HG03108 (cell line): ENCODE results near the gene TPD52L2.
"Not testable (repeated sequence)": the region's sequence is repeated elsewhere in the genome, so short reads cannot be mapped to it uniquely, and the experiment has no call there.

Source experiments
- ATAC-seq: cut with Tn5 transposase; IDR thresholded peaks from one replicate; pipeline ENCODE4 v1.9.1; 2021; ENCODE audit warnings: moderate library complexity; ENCODE audit not compliant: unreplicated experiment

The TPD52L2 gene

GRCh38 chr20:63895202-63895951, 30.3 kb downstream of the TPD52L2 start:
- no peak for ATAC-seq

GRCh38 chr20:63895952-63896263, 30.8 kb downstream of the TPD52L2 start:
- ATAC-seq = no peak

GRCh38 chr20:63896264-63897105, 31.4 kb downstream of the TPD52L2 start:
- no peak for ATAC-seq

- ATAC-seq = no peak
These were observed 33.0 kb downstream of the TPD52L2 start for GRCh38 chr20:63897978-63898561.

GRCh38 chr20:63898882-63899558, 34.0 kb downstream of the TPD52L2 start:
- ATAC-seq = no peak

GRCh38 chr20:63900413-63900812, 35.3 kb downstream of the TPD52L2 start:
- no peak for ATAC-seq

- ATAC-seq = no peak
These were observed 38.9 kb downstream of the TPD52L2 start for GRCh38 chr20:63903796-63904561.

GRCh38 chr20:63908008-63908682, 43.1 kb downstream of the TPD52L2 start:
- ATAC-seq = no peak

GRCh38 chr20:63911176-63911575, 46.1 kb downstream of the TPD52L2 start:
- no peak for ATAC-seq

GRCh38 chr20:63913768-63914167, 48.7 kb downstream of the TPD52L2 start:
- no peak for ATAC-seq

GRCh38 chr20:63915471-63915870, 50.4 kb downstream of the TPD52L2 start:
- ATAC-seq = no peak

- ATAC-seq = not testable (repeated sequence)
These were observed 51.4 kb downstream of the TPD52L2 start for GRCh38 chr20:63916371-63916939.

- no peak for ATAC-seq
These were observed 52.7 kb downstream of the TPD52L2 start for GRCh38 chr20:63917811-63918210.

GRCh38 chr20:63919130-63919529, 54.1 kb downstream of the TPD52L2 start:
- ATAC-seq = no peak

GRCh38 chr20:63920226-63920625, 55.2 kb downstream of the TPD52L2 start:
- ATAC-seq = no peak

- ATAC-seq = no peak
These were observed 58.6 kb downstream of the TPD52L2 start for GRCh38 chr20:63923651-63924050.

- no peak for ATAC-seq
These were observed 59.2 kb downstream of the TPD52L2 start for GRCh38 chr20:63924241-63924640.

GRCh38 chr20:63926298-63926697, 61.2 kb downstream of the TPD52L2 start:
- ATAC-seq = no peak

GRCh38 chr20:63929071-63929470, 64.0 kb downstream of the TPD52L2 start:
- no peak for ATAC-seq

- not testable (repeated sequence) for ATAC-seq
These were observed 64.4 kb downstream of the TPD52L2 start for GRCh38 chr20:63929473-63929883.
